Fibroblast of peridontal ligament (primary cell): ENCODE results near the gene KIAA2012.

Experiments used
- DNase-seq: peaks from one replicate; pipeline ENCODE4 v3.0.0-alpha.2; 2010; ENCODE audit errors: extremely low read depth

The KIAA2012 gene

GRCh38 chr2:202043475-202043874 lies 29.6 kb upstream of the KIAA2012 start:
- no peak for DNase-seq

GRCh38 chr2:202044777-202045176 lies 28.3 kb upstream of the KIAA2012 start:
- DNase-seq, result no peak

- DNase-seq, result no peak
Observed at GRCh38 chr2:202046572-202046971, 26.5 kb upstream of the KIAA2012 start.

GRCh38 chr2:202049092-202049728 lies 23.8 kb upstream of the KIAA2012 start:
- DNase-seq, result no peak

- DNase-seq, result no peak
Observed at GRCh38 chr2:202049840-202050239, 23.2 kb upstream of the KIAA2012 start.

GRCh38 chr2:202050652-202051051 lies 22.4 kb upstream of the KIAA2012 start:
- DNase-seq, result no peak

GRCh38 chr2:202051499-202052161 lies 21.4 kb upstream of the KIAA2012 start:
- DNase-seq, result peak; percentile 88

GRCh38 chr2:202052235-202052634 lies 20.8 kb upstream of the KIAA2012 start:
- DNase-seq, result no peak

- no peak for DNase-seq
Observed at GRCh38 chr2:202054679-202055078, 18.4 kb upstream of the KIAA2012 start.

- peak; percentile 53 for DNase-seq
Observed at GRCh38 chr2:202056611-202057010, 16.4 kb upstream of the KIAA2012 start.

GRCh38 chr2:202060218-202060617 lies 12.8 kb upstream of the KIAA2012 start:
- no peak for DNase-seq

- no peak for DNase-seq
Observed at GRCh38 chr2:202061695-202062094, 11.4 kb upstream of the KIAA2012 start.

- DNase-seq, result peak; percentile 94
Observed at GRCh38 chr2:202064171-202064880, 8.7 kb upstream of the KIAA2012 start.

- no peak for DNase-seq
Observed at GRCh38 chr2:202064881-202065230, 8.2 kb upstream of the KIAA2012 start.

GRCh38 chr2:202065876-202066275 lies 7.2 kb upstream of the KIAA2012 start:
- DNase-seq, result no peak

GRCh38 chr2:202066875-202067274 lies 6.2 kb upstream of the KIAA2012 start:
- no peak for DNase-seq

- DNase-seq, result no peak
Observed at GRCh38 chr2:202067589-202067988, 5.5 kb upstream of the KIAA2012 start.

- DNase-seq, result no peak
Observed at GRCh38 chr2:202069170-202070067, 3.6 kb upstream of the KIAA2012 start.

- DNase-seq, result no peak
Observed at GRCh38 chr2:202071107-202071506, 1.9 kb upstream of the KIAA2012 start.

GRCh38 chr2:202072226-202072625 lies 829 bp upstream of the KIAA2012 start:
- DNase-seq, result no peak

GRCh38 chr2:202074324-202074723 lies 1.3 kb downstream of the KIAA2012 start:
- no peak for DNase-seq

GRCh38 chr2:202079310-202079709 lies 6.3 kb downstream of the KIAA2012 start:
- no peak for DNase-seq
